Measurements from ENCODE around the gene KRT31.

Gene KRT31

GRCh38 chr17:41415833-41416335 is 18.5 kb upstream of the KRT31 start:
- ChIA-PET CTCF (no interaction called here), POLR2A (no interaction called here)
- TF ChIP-seq L3MBTL2 (conservative IDR thresholded peaks at IDR 0.05) (no peak), SP1 (IDR thresholded peaks at IDR 0.05) (no peak), FOXM1 (IDR thresholded peaks at IDR 0.05; ENCODE audit: borderline replicate concordance) (no peak), BHLHE40 (IDR thresholded peaks at IDR 0.05; ENCODE audit: borderline replicate concordance) (no peak), ELF4 (IDR thresholded peaks at IDR 0.05) (no peak), CTBP1 (IDR thresholded peaks at IDR 0.05; ENCODE audit: borderline replicate concordance) (no peak), TARDBP (IDR thresholded peaks at IDR 0.05) (no peak), HDGF (IDR thresholded peaks at IDR 0.05; ENCODE audit: borderline replicate concordance) (no peak), FOXA1 (IDR thresholded peaks at IDR 0.05) (no peak), LEF1 (IDR thresholded peaks at IDR 0.05; ENCODE audit: borderline replicate concordance) (no peak), PKNOX1 (IDR thresholded peaks at IDR 0.05) (no peak), NFRKB (IDR thresholded peaks at IDR 0.05) (no peak), ARNT (IDR thresholded peaks at IDR 0.05) (no peak)
- no peak for DNase-seq (ENCODE audit: extremely low spot score)

GRCh38 chr17:41415411-41415810 is 18.0 kb upstream of the KRT31 start:
- DNase-seq (ENCODE audit: extremely low spot score) = no peak
- ChIA-PET CTCF (no interaction called here), POLR2A (no interaction called here)
- TF ChIP-seq CTBP1 (IDR thresholded peaks at IDR 0.05; ENCODE audit: borderline replicate concordance) = no peak
- no peak for TF ChIP-seq TARDBP (IDR thresholded peaks at IDR 0.05)
- no peak for TF ChIP-seq ZNF384 (IDR thresholded peaks at IDR 0.05)
- TF ChIP-seq PKNOX1 (IDR thresholded peaks at IDR 0.05) = no peak
- no peak for TF ChIP-seq BHLHE40 (IDR thresholded peaks at IDR 0.05; ENCODE audit: borderline replicate concordance)
- TF ChIP-seq SP1 (IDR thresholded peaks at IDR 0.05) = no peak
- no peak for TF ChIP-seq SUZ12 (IDR thresholded peaks at IDR 0.05)
- TF ChIP-seq FOXK2 (IDR thresholded peaks at IDR 0.05) = no peak
- no peak for TF ChIP-seq HDGF (IDR thresholded peaks at IDR 0.05; ENCODE audit: borderline replicate concordance)
- TF ChIP-seq L3MBTL2 (conservative IDR thresholded peaks at IDR 0.05) = no peak
- no peak for TF ChIP-seq ELF4 (IDR thresholded peaks at IDR 0.05)
- no peak for TF ChIP-seq LEF1 (IDR thresholded peaks at IDR 0.05; ENCODE audit: borderline replicate concordance)

DNA sequence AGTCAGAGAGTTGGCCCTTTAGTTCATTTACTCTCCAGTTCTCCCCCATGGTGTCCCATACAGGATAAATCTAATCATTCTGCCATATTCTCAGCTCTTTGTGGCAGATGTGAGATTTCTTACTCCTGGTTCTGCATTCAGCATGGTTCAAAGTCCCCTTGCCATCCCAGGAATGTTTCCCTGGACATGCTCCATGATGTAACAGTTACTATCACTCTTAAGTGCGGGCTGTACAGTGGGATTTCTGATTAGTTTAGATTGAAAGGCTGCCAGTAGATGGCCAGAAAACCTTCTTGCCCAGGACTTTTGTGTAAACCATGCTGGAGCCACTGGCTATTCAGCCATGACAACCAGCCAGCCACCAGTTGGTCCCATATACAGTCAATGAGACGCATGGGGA is 16.6 kb upstream of the KRT31 start:
- no peak for TF ChIP-seq L3MBTL2 (conservative IDR thresholded peaks at IDR 0.05)
- no peak for TF ChIP-seq BHLHE40 (IDR thresholded peaks at IDR 0.05; ENCODE audit: borderline replicate concordance)
- TF ChIP-seq SP1 (IDR thresholded peaks at IDR 0.05) = no peak
- TF ChIP-seq LEF1 (IDR thresholded peaks at IDR 0.05; ENCODE audit: borderline replicate concordance) = no peak
- TF ChIP-seq PKNOX1 (IDR thresholded peaks at IDR 0.05) = no peak
- no peak for TF ChIP-seq NFRKB (IDR thresholded peaks at IDR 0.05)
- DNase-seq (ENCODE audit: extremely low spot score) = no peak
- ChIA-PET CTCF (no interaction called here), POLR2A (no interaction called here)

GRCh38 chr17:41413353-41413957 is 16.0 kb upstream of the KRT31 start:
- DNase-seq (ENCODE audit: extremely low spot score) = no peak
- ChIA-PET POLR2A (no interaction called here), CTCF (no interaction called here)
- no peak for TF ChIP-seq ZNF384 (IDR thresholded peaks at IDR 0.05)
- TF ChIP-seq TARDBP (IDR thresholded peaks at IDR 0.05) = no peak
- TF ChIP-seq FOXA1 (IDR thresholded peaks at IDR 0.05) = no peak
- no peak for TF ChIP-seq FOXM1 (IDR thresholded peaks at IDR 0.05; ENCODE audit: borderline replicate concordance)
- TF ChIP-seq NFRKB (IDR thresholded peaks at IDR 0.05) = no peak
- TF ChIP-seq PKNOX1 (IDR thresholded peaks at IDR 0.05) = no peak
- TF ChIP-seq BHLHE40 (IDR thresholded peaks at IDR 0.05; ENCODE audit: borderline replicate concordance) = no peak
- no peak for TF ChIP-seq SUZ12 (IDR thresholded peaks at IDR 0.05)
- no peak for TF ChIP-seq ELF4 (IDR thresholded peaks at IDR 0.05)
- TF ChIP-seq LEF1 (IDR thresholded peaks at IDR 0.05; ENCODE audit: borderline replicate concordance) = no peak
- TF ChIP-seq SP1 (IDR thresholded peaks at IDR 0.05) = no peak
- no peak for TF ChIP-seq FOXK2 (IDR thresholded peaks at IDR 0.05)
- no peak for TF ChIP-seq CTBP1 (IDR thresholded peaks at IDR 0.05; ENCODE audit: borderline replicate concordance)
- no peak for TF ChIP-seq HDGF (IDR thresholded peaks at IDR 0.05; ENCODE audit: borderline replicate concordance)
- no peak for TF ChIP-seq ARNT (IDR thresholded peaks at IDR 0.05)
- TF ChIP-seq L3MBTL2 (conservative IDR thresholded peaks at IDR 0.05) = no peak

DNA sequence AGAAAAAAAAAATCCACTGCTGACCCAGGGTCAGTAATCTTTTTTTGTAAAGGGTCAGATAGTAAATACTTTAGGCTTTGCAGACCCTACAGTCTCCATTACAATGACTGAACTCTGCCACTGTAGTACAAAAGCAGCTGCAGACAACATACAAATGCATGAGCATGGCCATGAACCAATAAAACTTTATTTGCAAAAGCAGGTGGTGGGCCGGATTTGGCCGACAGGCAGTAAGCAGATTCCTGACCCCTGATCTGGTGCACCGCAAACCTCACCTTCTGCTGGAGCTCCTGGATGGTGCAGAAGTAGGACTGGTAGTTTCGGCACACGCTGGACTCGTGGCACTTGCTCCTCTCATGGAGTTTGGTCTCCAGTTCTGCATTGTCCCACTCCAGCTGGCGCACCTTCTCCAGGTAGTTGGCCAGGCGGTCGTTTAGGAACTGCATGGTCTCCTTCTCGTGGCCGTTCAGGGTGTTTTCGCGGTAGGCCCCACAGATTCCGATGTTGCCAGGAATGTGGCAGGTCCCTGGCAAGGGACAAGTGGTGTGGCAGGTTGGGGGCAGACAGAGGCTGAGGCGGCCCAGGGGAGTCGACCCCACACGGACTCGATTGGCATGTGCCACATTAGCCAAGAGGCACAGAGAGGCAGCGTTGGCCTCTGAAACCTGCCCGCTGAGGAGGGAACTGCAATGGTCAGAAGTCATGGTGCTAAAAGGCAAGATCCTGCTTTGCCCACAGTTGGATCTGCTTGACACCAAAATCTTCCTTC is 13.8 kb upstream of the KRT31 start:
- CTCF ChIA-PET = no interaction called here
- POLR2A ChIA-PET = no interaction called here
- DNase-seq (ENCODE audit: extremely low spot score) = no peak
- TF ChIP-seq SUZ12 (IDR thresholded peaks at IDR 0.05) = no peak
- TF ChIP-seq ARNT (IDR thresholded peaks at IDR 0.05) = no peak
- no peak for TF ChIP-seq L3MBTL2 (conservative IDR thresholded peaks at IDR 0.05)
- TF ChIP-seq ELF4 (IDR thresholded peaks at IDR 0.05) = no peak
- TF ChIP-seq CTBP1 (IDR thresholded peaks at IDR 0.05; ENCODE audit: borderline replicate concordance) = no peak
- TF ChIP-seq BHLHE40 (IDR thresholded peaks at IDR 0.05; ENCODE audit: borderline replicate concordance) = no peak
- no peak for TF ChIP-seq TARDBP (IDR thresholded peaks at IDR 0.05)
- TF ChIP-seq ZNF384 (IDR thresholded peaks at IDR 0.05) = no peak
- TF ChIP-seq HDGF (IDR thresholded peaks at IDR 0.05; ENCODE audit: borderline replicate concordance) = no peak
- no peak for TF ChIP-seq FOXA1 (IDR thresholded peaks at IDR 0.05)
